CD4-positive, alpha-beta T cell (primary cell): ENCODE measurements around the gene CCDC187. TPM values are rescaled to one million over a fixed set of nuclear protein-coding genes. Genes with fewer than 3 reads are reported as not detected.

Source experiments
- ATAC-seq: fragments of 200-7000 bp; cut with Tn5 transposase; one replicate; pipeline ENCODE4 v1.10.0; 2022; ENCODE audit warnings: mild to moderate bottlenecking; ENCODE audit not compliant: poor library complexity
- CTCF ChIA-PET: fragments of 350-600 bp; sonication (Branson Sonifier 250); formaldehyde crosslinking; loops from one replicate; lab custom pipeline; 2021; ENCODE audit warnings: antibody characterized with exemption, inconsistent platforms; lab: Charles Lee
- POLR2A ChIA-PET: fragments of 350-600 bp; sonication (Branson Sonifier 250); formaldehyde crosslinking; loops from one replicate; lab custom pipeline; 2021; ENCODE audit warnings: antibody characterized with exemption, inconsistent platforms; lab: Charles Lee
- DNase-seq, 14 experiments: peaks; one replicate each; pipeline ENCODE4 v3.0.0-alpha.2; 2013 to 2020; ENCODE audit warnings: mixed read lengths in 2 of 14
- H3K27ac ChIP-seq, 2 donors: one replicate each; pipeline versions ENCODE4 v1.5.1 to v1.7.0; 2013; ENCODE audit warnings: low read length in 2 of 2, low read depth in 1 of 2, mild to moderate bottlenecking in 1 of 2
- H3K27me3 ChIP-seq, 2 experiments: 1 replicate in 1 of 2; 2 replicates in 1 of 2; pipeline versions ENCODE4 v1.6.1 to v1.7.0; 2013; ENCODE audit warnings: low read length in 2 of 2, control low read depth in 1 of 2, mild to moderate bottlenecking in 1 of 2, moderate library complexity in 1 of 2; ENCODE audit not compliant: insufficient read depth in 2 of 2, control insufficient read depth in 1 of 2
- H3K36me3 ChIP-seq: one replicate; pipeline ENCODE4 v1.6.1; 2013; ENCODE audit warnings: low read length, control low read depth; ENCODE audit not compliant: insufficient read depth
- H3K4me1 ChIP-seq: one replicate; pipeline ENCODE4 v1.6.1; 2013; ENCODE audit warnings: low read length, control low read depth; ENCODE audit not compliant: insufficient read depth
- H3K4me3 ChIP-seq: one replicate; pipeline ENCODE4 v1.5.1; 2013; ENCODE audit warnings: mild to moderate bottlenecking, low read length, moderate library complexity
- H3K9me3 ChIP-seq, 2 experiments: 1 replicate in 1 of 2; 2 replicates in 1 of 2; pipeline versions ENCODE4 v1.6.1 to v1.7.0; 2013; ENCODE audit warnings: low read length in 2 of 2, mild to moderate bottlenecking in 2 of 2, control low read depth in 1 of 2, moderate library complexity in 1 of 2; ENCODE audit not compliant: control insufficient read depth in 1 of 2, insufficient read depth in 1 of 2
- H3K27ac Mint-ChIP-seq: one replicate; pipeline ENCODE4 v1.8.0; 2020; ENCODE audit warnings: mixed read lengths
- H3K27me3 Mint-ChIP-seq: one replicate; pipeline ENCODE4 v1.8.0; 2021; ENCODE audit warnings: mixed read lengths
- H3K36me3 Mint-ChIP-seq: one replicate; pipeline ENCODE4 v1.8.0; 2021; ENCODE audit warnings: low read depth, mixed read lengths
- H3K4me1 Mint-ChIP-seq: one replicate; pipeline ENCODE4 v1.8.0; 2021; ENCODE audit warnings: low read depth, mixed read lengths
- H3K4me3 Mint-ChIP-seq: one replicate; pipeline ENCODE4 v1.8.0; 2020; ENCODE audit warnings: mild to moderate bottlenecking, mixed read lengths
- H3K9me3 Mint-ChIP-seq: one replicate; pipeline ENCODE4 v1.8.0; 2020; ENCODE audit warnings: mixed read lengths
- intact Hi-C, 2 experiments: fragments of 100-400 bp; cut with DNase I in 1 of 2; cut with micrococcal nuclease in 1 of 2; formaldehyde crosslinking; loops; one replicate each; pipeline versions ENCODE4 v1.15.1 to v1.9.0; 2023 to 2025; cut with DNase I, micrococcal nuclease
- total RNA-seq, 174 experiments: library from RNA in 2 of 174; stranded (reverse) in 2 of 174; gene quantifications; one replicate each; pipeline ENCODE4 v1.2.3 and lab custom pipeline; 2021 to 2026
- TF ChIP-seq, protein P1 (sequence below): fragments of 200-600 bp; IDR thresholded peaks from one replicate; pipeline ENCODE4 v1.8.0; 2022; ENCODE audit warnings: antibody characterized with exemption, mild to moderate bottlenecking

Gene CCDC187
- total RNA-seq, 2 experiments from 2014 or later: not detected

DNA sequence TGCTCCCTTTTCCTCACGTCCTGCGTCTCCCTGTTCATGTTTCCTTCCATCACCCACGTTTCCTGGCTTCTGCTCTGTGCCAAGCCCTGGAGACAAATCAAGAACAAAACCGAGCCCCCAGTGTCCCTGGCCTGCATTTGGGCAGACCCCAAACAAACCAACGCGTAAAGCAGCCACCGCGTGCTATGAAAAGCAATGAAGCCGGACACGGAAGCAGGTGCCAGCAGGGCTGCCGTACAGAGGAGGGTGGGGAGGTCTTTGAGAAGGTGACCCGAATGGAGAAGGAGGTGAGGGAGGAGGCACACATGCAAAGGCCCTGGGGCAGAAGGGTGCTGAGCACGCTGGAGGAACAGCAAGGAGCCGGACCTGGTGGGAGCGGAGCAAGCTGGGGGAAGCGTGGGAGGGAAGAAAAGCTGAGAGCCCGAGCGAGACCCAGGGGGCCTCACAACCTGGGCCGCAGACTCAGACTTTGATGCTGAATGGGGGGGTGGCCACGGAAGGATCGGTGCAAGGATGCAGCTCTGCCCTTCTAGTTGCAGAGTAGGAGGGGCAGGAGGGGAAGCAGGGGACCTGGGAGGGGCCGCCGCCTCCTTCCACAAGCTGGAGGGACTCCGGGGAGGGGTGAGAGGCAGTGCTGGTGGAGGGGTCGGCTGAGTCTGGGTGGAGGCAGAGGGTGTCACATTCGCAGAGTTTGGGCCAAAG, 56.9 kb downstream of the CCDC187 start:
- CTCF ChIA-PET: interaction anchor here (1.8 kb wide), 1 partner anchor 20 kb away, joined by 4 read pairs; no protein-coding TSS in a partner anchor
- no peak for ATAC-seq
- Mint-ChIP-seq H3K4me3 (peak overlapping the region; percentile 38), H3K27ac (no peak overlapping the region), H3K9me3 (no peaks in the 10 kb centered on the region), H3K36me3 (peaks cover 7% of the 10 kb centered on the region), H3K4me1 (peaks cover 32% of the 10 kb centered on the region), H3K27me3 (no peaks in the 10 kb centered on the region)
- Histone ChIP-seq H3K4me1 (peaks cover 35% of the 10 kb centered on the region), H3K36me3 (no peaks in the 10 kb centered on the region), H3K9me3 (no peaks in the 10 kb centered on the region), H3K27me3 (no peaks in the 10 kb centered on the region), H3K27ac (no peak overlapping the region), H3K4me3 (no peak overlapping the region)
- intact Hi-C loops: loop anchor here (1.0 to 10.0 kb wide), 6 partner anchors 20 to 340 kb away; partner anchors contain the start of genes UBAC1 (in 2 of the 2), CAMSAP1 (in 1 of the 2), DNLZ (in 1 of the 2) and SEC16A (in 1 of the 2)
- TF ChIP-seq, protein P1, sequence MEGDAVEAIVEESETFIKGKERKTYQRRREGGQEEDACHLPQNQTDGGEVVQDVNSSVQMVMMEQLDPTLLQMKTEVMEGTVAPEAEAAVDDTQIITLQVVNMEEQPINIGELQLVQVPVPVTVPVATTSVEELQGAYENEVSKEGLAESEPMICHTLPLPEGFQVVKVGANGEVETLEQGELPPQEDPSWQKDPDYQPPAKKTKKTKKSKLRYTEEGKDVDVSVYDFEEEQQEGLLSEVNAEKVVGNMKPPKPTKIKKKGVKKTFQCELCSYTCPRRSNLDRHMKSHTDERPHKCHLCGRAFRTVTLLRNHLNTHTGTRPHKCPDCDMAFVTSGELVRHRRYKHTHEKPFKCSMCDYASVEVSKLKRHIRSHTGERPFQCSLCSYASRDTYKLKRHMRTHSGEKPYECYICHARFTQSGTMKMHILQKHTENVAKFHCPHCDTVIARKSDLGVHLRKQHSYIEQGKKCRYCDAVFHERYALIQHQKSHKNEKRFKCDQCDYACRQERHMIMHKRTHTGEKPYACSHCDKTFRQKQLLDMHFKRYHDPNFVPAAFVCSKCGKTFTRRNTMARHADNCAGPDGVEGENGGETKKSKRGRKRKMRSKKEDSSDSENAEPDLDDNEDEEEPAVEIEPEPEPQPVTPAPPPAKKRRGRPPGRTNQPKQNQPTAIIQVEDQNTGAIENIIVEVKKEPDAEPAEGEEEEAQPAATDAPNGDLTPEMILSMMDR: no peak
- no peak for DNase-seq
- POLR2A ChIA-PET: interaction anchor here (2.5 kb wide), 1 partner anchor 20 kb away, joined by 7 read pairs; no protein-coding TSS in a partner anchor

DNA sequence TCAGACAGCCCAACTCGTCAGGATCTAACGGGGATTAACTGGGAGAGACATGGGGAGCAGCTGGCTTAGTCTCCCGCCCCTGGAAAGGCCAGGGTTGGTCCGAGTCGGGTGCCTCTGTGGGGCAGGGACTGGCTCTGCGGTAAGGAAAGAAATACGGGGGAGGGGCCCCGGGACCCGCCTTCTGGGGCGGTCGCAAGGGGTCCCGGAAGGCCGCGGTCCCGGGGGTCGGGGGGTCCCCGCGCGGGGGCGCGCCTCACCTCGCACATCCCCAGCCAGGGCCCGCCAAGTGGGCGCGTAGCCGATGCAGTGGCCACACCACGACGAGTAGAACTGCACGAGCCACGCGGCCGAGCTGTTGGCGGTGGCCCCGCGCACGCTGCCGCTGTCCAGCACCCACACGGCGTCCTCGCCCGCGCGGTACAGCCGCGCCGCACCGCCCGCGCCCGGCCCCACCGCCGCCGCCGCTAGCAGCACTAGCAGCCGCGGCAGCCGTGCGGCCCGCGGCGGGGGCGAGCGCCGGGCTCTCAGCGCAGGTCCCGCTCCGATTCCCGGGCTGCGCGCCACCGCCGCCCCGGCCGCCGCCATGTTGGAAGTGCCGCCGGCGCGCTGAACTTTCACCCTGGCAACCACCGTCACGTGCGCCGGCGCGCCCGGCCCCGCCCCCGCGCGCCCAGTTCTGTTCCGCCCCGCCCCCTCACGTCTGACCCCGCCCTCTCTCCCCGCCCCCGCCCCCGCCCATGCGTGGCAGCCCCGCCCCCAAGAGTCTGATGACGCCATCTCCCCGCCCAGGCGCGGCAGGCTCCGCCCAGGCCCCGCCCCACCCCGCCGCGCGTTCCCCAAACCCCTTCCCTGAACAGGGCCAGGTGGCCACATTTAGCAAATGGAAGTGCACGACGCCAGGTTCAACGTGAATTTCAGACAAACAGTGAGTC, 58.4 kb downstream of the CCDC187 start, which contains the start of gene QSOX2:
Gene QSOX2 (minus strand): TSS at position 594 of the 932 bp plus-strand sequence. CDS start 9 bp downstream, at position 585.
- Histone ChIP-seq H3K9me3 (no peaks in the 10 kb centered on the region), H3K4me3 (peak within 1 kb of the TSS; percentile 63), H3K4me1 (peaks cover 39% of the 10 kb centered on the region), H3K36me3 (peaks cover 3% of the 10 kb centered on the region), H3K27ac (peak within 1 kb of the TSS; percentile 15 to 20), H3K27me3 (no peaks in the 10 kb centered on the region)
- ATAC-seq: peak; percentile 81
- peaks cover 41% of the 10 kb centered on the region for H3K4me1 Mint-ChIP-seq
- DNase-seq: peak; percentile 73 to 94 (median 84)
- intact Hi-C loops: loop anchor here (1.0 to 10.0 kb wide), 7 partner anchors 22 to 338 kb away; partner anchors contain the start of genes DNLZ (in 2 of the 2), UBAC1 (in 2 of the 2), CAMSAP1 (in 1 of the 2) and SEC16A (in 1 of the 2)
- ChIA-PET CTCF (interaction anchor here (1.8 kb wide), 1 partner anchor 22 kb away, joined by 4 read pairs; no protein-coding TSS in a partner anchor), POLR2A (interaction anchor here (2.5 to 2.8 kb wide), 2 partner anchors 22 kb away, joined by 7 to 12 read pairs; no protein-coding TSS in a partner anchor)
- H3K4me3 Mint-ChIP-seq: peak within 1 kb of the TSS; percentile 94
- peak within 1 kb of the TSS; percentile 76 for H3K27ac Mint-ChIP-seq
- H3K9me3 Mint-ChIP-seq: no peaks in the 10 kb centered on the region
- peaks cover 7% of the 10 kb centered on the region for H3K36me3 Mint-ChIP-seq
- TF ChIP-seq, protein P1: no peak
- no peaks in the 10 kb centered on the region for H3K27me3 Mint-ChIP-seq

DNA sequence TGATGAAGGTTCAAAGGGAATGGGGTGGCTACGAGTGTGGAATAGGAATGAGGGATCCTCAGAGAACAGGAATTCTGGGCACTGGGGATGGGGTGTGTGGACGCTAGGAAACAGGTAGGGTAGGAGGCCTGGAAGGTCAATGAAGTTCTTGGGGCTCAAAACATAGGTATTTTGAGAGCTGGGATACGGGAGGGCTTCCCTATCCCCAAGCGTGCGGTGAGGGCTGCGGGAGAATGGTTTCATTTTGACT, 59.0 kb downstream of the CCDC187 start:
- Histone ChIP-seq H3K27me3 (no peaks in the 10 kb centered on the region), H3K9me3 (no peaks in the 10 kb centered on the region), H3K4me1 (peaks cover 39% of the 10 kb centered on the region), H3K27ac (peak overlapping the region; percentile 15 to 20), H3K4me3 (peak overlapping the region; percentile 63), H3K36me3 (peaks cover 4% of the 10 kb centered on the region)
- DNase-seq (no peak), ATAC-seq (no peak)
- ChIA-PET POLR2A (interaction anchor here (2.8 kb wide), 1 partner anchor 23 kb away, joined by 12 read pairs; no protein-coding TSS in a partner anchor), CTCF (no interaction called here)
- Mint-ChIP-seq H3K36me3 (peaks cover 7% of the 10 kb centered on the region), H3K27ac (peak overlapping the region; percentile 76), H3K27me3 (no peaks in the 10 kb centered on the region), H3K9me3 (no peaks in the 10 kb centered on the region), H3K4me3 (peak overlapping the region; percentile 94), H3K4me1 (peaks cover 41% of the 10 kb centered on the region)
- intact Hi-C loops: loop anchor here (1.0 to 10.0 kb wide), 5 partner anchors 118 to 338 kb away; partner anchors contain the start of genes UBAC1 (in 2 of the 2), CAMSAP1 (in 1 of the 2), DNLZ (in 1 of the 2) and SEC16A (in 1 of the 2)
- TF ChIP-seq, protein P1: no peak
